CD4-positive, CD25-positive, alpha-beta regulatory T cell (primary cell): ENCODE results near the gene GPR78. TPM values are rescaled to one million over a fixed set of nuclear protein-coding genes. Genes with fewer than 3 reads are reported as not detected.

ENCODE experiments used
- ATAC-seq, 2 donors: fragments of 150-1000 bp; cut with Tn5 transposase; one replicate each; pipeline ENCODE4 v1.10.0; 2021; ENCODE audit warnings: low read depth in 2 of 2, moderate number of reproducible peaks in 2 of 2, moderate library complexity in 1 of 2
- DNase-seq, 3 donors: peaks; one replicate each; pipeline versions ENCODE4 v3.0.0 to v3.0.0-alpha.2; 2012 to 2022; ENCODE audit warnings: mixed read lengths in 1 of 3
- H3K27ac ChIP-seq: one replicate; pipeline ENCODE4 v1.7.0; 2013; ENCODE audit warnings: mild to moderate bottlenecking, low read length; ENCODE audit not compliant: insufficient read depth, poor library complexity, severe bottlenecking
- H3K27me3 ChIP-seq: one replicate; pipeline ENCODE4 v1.7.0; 2013; ENCODE audit warnings: low read length; ENCODE audit not compliant: control insufficient read depth, insufficient read depth
- H3K36me3 ChIP-seq: one replicate; pipeline ENCODE4 v1.7.0; 2013; ENCODE audit warnings: mild to moderate bottlenecking, low read length, moderate library complexity; ENCODE audit not compliant: control insufficient read depth, insufficient read depth
- H3K4me1 ChIP-seq: 2 replicates; pipeline ENCODE4 v1.7.0; 2013; ENCODE audit warnings: mild to moderate bottlenecking, low read length; ENCODE audit not compliant: insufficient read depth, control insufficient read depth, poor library complexity, severe bottlenecking
- H3K4me3 ChIP-seq: one replicate; pipeline ENCODE4 v1.7.0; 2013; ENCODE audit warnings: low read depth, mild to moderate bottlenecking, low read length, moderate library complexity
- H3K9me3 ChIP-seq, 2 experiments: 1 replicate in 1 of 2; 2 replicates in 1 of 2; pipeline ENCODE4 v1.7.0; 2013; ENCODE audit warnings: low read length in 2 of 2, mild to moderate bottlenecking in 1 of 2, moderate library complexity in 1 of 2; ENCODE audit not compliant: control insufficient read depth in 2 of 2
- H3K27ac Mint-ChIP-seq, 3 donors: one replicate each; pipeline ENCODE4 v1.8.0; 2020 to 2022; ENCODE audit warnings: mild to moderate bottlenecking in 3 of 3, mixed read lengths in 3 of 3, moderate library complexity in 2 of 3
- H3K27me3 Mint-ChIP-seq: one replicate; pipeline ENCODE4 v1.8.0; 2022; ENCODE audit warnings: mild to moderate bottlenecking, mixed read lengths
- H3K36me3 Mint-ChIP-seq: one replicate; pipeline ENCODE4 v1.8.0; 2020; ENCODE audit warnings: mixed read lengths
- H3K4me1 Mint-ChIP-seq, 4 donors: one replicate each; pipeline ENCODE4 v1.8.0; 2020 to 2022; ENCODE audit warnings: mixed read lengths in 4 of 4, mild to moderate bottlenecking in 1 of 4
- H3K4me3 Mint-ChIP-seq, 4 donors: one replicate each; pipeline ENCODE4 v1.8.0; 2020 to 2022; ENCODE audit warnings: mild to moderate bottlenecking in 4 of 4, mixed read lengths in 4 of 4, moderate library complexity in 3 of 4
- H3K9me3 Mint-ChIP-seq, 7 donors: one replicate each; pipeline ENCODE4 v1.8.0; 2020 to 2022; ENCODE audit warnings: mixed read lengths in 7 of 7, mild to moderate bottlenecking in 3 of 7, moderate library complexity in 2 of 7
- polyA plus RNA-seq, 4 donors: library from polyadenylated mRNA; unstranded; fragments of 300-500 nt; fragmentation: Illumina TruSeq; gene quantifications; one replicate each; pipeline ENCODE4 v1.2.3, GENCODE V29; 2021
- total RNA-seq: library from RNA; stranded (reverse); gene quantifications from one replicate; pipeline ENCODE4 v1.2.3, GENCODE V29; 2022

Gene GPR78
- total and polyA plus RNA-seq, 5 donors from 2014 or later: not detected

DNA sequence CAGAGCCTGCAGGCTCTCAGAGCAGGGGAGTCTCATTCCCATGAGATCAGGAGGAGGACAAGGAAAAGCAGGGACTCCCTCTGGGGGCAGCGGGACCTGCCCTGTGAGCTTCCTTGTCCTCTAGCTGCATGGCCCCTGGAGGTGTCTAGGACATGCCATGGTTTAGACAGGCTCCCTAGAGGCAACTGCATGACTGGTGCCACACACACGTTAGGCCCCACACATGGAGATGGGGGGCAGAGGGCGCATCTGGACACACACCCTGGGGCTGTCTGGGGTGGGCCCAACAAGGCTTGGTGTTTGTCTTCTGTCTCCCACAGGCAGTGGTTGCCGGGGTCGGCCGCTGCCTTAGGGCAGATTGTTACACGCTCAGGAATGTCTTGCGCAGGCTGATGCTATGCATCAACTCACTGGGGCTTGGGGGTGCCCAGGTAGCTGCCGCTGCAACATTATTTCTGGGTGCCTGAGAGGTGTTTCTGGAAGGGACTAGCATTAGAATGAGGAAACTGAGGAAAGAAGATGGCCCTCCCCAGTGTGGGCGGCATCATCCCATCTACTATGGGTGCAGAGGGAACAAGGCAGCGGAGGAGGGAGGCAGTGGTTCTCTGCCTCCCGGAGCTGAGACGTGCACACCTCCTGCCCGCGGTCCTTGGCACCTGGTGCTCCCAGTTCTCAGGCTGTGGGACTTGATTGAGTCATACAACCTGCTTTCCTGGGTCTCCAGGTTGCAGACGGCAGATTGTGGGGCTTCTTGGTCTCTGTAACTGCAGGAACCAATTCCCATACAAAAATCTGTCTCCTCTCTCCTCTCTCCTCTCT is 32.1 kb upstream of the GPR78 start:
- Histone ChIP-seq H3K4me1 (no peaks in the 10 kb centered on the region), H3K9me3 (no peaks in the 10 kb centered on the region), H3K36me3 (no peaks in the 10 kb centered on the region), H3K27ac (no peak overlapping the region), H3K27me3 (no peaks in the 10 kb centered on the region), H3K4me3 (no peak overlapping the region)
- H3K4me1 Mint-ChIP-seq: no peaks in the 10 kb centered on the region
- no peak overlapping the region for H3K27ac Mint-ChIP-seq
- H3K27me3 Mint-ChIP-seq: peaks cover 4% of the 10 kb centered on the region
- no peak for DNase-seq
- no peak for ATAC-seq
- no peaks in the 10 kb centered on the region for H3K36me3 Mint-ChIP-seq
- H3K9me3 Mint-ChIP-seq: peaks cover 0 to 1% (median 0%) of the 10 kb centered on the region in 7 donors
- H3K4me3 Mint-ChIP-seq: no peak overlapping the region

DNA sequence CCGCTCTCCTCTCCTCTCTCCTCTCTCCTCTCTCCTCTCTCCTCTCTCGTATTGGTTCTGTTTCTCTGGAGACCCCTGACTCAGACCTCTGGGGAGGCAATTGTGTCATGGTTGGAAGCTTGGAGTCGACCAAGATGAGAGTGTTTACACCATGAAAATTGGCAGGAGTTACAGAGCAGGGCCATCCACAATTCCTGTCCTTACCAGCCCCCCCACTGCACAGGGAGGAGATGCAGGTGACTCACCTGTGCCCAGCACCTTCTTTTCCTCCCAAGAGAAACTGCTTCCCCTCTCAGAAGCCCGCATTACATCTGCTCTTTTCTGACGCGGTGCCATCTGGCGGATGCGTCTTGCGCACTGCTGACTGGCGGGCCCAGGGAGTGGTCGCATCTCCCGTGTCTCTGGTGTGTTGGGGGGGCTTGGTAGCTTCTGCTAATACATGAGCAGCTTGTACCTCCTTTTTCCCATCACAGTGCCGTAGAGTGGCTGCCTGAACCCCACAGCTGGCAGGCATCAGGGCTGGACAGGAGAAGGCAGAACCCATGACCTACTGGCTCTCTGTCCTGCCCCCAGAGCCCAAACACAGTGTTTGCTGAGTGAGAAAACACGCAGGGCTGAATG is 31.4 kb upstream of the GPR78 start:
- H3K36me3 Mint-ChIP-seq: no peaks in the 10 kb centered on the region
- peaks cover 0 to 1% (median 0%) of the 10 kb centered on the region in 7 donors for H3K9me3 Mint-ChIP-seq
- Histone ChIP-seq H3K27me3 (no peaks in the 10 kb centered on the region), H3K36me3 (no peaks in the 10 kb centered on the region), H3K9me3 (no peaks in the 10 kb centered on the region), H3K4me3 (no peak overlapping the region), H3K4me1 (no peaks in the 10 kb centered on the region), H3K27ac (no peak overlapping the region)
- no peaks in the 10 kb centered on the region for H3K4me1 Mint-ChIP-seq
- peaks cover 8% of the 10 kb centered on the region for H3K27me3 Mint-ChIP-seq
- ATAC-seq (no peak), DNase-seq (no peak)
- H3K27ac Mint-ChIP-seq: no peak overlapping the region
- no peak overlapping the region for H3K4me3 Mint-ChIP-seq

DNA sequence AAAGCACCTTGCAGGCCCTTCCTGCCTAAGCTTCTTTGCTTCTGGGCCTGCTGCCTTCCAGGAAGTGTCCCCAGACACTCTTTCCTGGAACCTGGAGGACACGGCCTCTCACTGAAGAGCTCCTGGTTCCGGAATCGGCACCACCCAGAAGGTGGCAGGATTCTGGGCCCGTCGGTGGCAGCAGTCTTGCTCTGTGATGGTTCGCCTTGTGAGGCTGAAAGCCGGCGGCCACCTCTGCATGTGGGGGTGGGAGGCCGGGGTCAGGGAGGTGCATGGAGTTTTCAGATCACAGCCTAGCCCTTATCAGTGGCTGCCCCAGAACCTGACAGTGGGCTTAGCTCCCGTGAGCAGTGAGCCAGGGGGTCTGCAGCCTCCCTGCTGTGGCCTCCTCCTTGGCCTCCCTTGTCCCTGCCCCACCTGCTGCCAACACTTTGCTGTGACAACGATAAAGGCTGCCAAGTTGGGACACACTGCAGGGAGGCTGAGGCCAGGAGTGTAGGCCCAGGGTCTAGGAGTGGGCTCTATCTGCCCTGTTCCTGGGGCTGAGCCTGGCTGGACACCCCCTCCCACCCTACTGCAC is 30.8 kb upstream of the GPR78 start:
- no peak overlapping the region for H3K4me3 ChIP-seq
- Mint-ChIP-seq H3K4me3 (no peak overlapping the region), H3K27me3 (peaks cover 8% of the 10 kb centered on the region), H3K36me3 (no peaks in the 10 kb centered on the region), H3K9me3 (peaks cover 0 to 1% (median 0%) of the 10 kb centered on the region in 7 donors), H3K27ac (no peak overlapping the region), H3K4me1 (no peaks in the 10 kb centered on the region)
- no peak overlapping the region for H3K27ac ChIP-seq
- H3K9me3 ChIP-seq: no peaks in the 10 kb centered on the region
- no peaks in the 10 kb centered on the region for H3K4me1 ChIP-seq
- ATAC-seq (no peak), DNase-seq (no peak)
- H3K36me3 ChIP-seq: no peaks in the 10 kb centered on the region
- H3K27me3 ChIP-seq: no peaks in the 10 kb centered on the region

GRCh38 chr4:8550691-8551090 is 29.5 kb upstream of the GPR78 start:
- H3K4me3 ChIP-seq: no peak overlapping the region
- Mint-ChIP-seq H3K9me3 (peaks cover 0 to 1% (median 0%) of the 10 kb centered on the region in 7 donors), H3K27ac (no peak overlapping the region), H3K4me1 (no peaks in the 10 kb centered on the region), H3K36me3 (no peaks in the 10 kb centered on the region), H3K4me3 (no peak overlapping the region), H3K27me3 (peaks cover 4% of the 10 kb centered on the region)
- no peak overlapping the region for H3K27ac ChIP-seq
- H3K4me1 ChIP-seq: no peaks in the 10 kb centered on the region
- DNase-seq (no peak), ATAC-seq (no peak)
- H3K36me3 ChIP-seq: no peaks in the 10 kb centered on the region
- no peaks in the 10 kb centered on the region for H3K27me3 ChIP-seq
- no peaks in the 10 kb centered on the region for H3K9me3 ChIP-seq

GRCh38 chr4:8552024-8552423 is 28.2 kb upstream of the GPR78 start:
- Mint-ChIP-seq H3K4me1 (no peaks in the 10 kb centered on the region), H3K27me3 (peaks cover 4% of the 10 kb centered on the region), H3K4me3 (no peak overlapping the region), H3K9me3 (no peaks in the 10 kb centered on the region), H3K36me3 (no peaks in the 10 kb centered on the region), H3K27ac (no peak overlapping the region)
- H3K27me3 ChIP-seq: no peaks in the 10 kb centered on the region
- DNase-seq: no peak
- no peaks in the 10 kb centered on the region for H3K4me1 ChIP-seq
- no peak for ATAC-seq
- no peaks in the 10 kb centered on the region for H3K36me3 ChIP-seq
- no peak overlapping the region for H3K27ac ChIP-seq
- no peak overlapping the region for H3K4me3 ChIP-seq
- no peaks in the 10 kb centered on the region for H3K9me3 ChIP-seq

DNA sequence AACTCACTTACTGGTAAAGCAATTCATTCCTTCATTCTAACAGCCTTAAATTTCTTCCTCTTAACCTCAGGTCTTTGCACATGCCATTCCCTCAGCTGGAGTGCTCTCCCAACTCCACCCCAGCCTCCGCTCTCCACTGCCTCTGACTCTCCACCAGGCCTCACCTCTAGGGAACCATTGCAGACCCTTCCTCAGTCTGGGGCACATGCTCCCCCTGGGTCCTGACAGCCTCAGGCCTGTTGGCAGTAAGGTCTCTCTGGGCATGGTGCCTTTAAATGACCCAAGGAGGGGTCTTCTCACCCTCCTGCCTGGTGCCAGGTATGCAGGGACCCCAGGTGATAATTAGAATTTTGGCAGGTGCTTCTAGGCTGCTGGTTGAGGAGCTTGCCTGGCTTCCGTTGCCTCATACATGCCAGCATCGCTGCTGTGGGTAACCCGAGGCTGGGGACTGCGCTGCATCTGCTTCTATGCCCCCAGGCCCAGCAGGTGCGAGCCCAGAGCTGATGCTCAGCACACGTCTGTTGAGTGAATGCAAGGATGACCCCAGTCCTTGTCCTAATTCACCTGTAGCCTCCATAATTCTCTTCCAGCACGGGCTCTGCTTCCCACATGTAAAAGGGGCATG is 27.5 kb upstream of the GPR78 start:
- Histone ChIP-seq H3K4me3 (no peak overlapping the region), H3K27ac (no peak overlapping the region), H3K9me3 (no peaks in the 10 kb centered on the region), H3K27me3 (no peaks in the 10 kb centered on the region), H3K4me1 (no peaks in the 10 kb centered on the region), H3K36me3 (no peaks in the 10 kb centered on the region)
- H3K27ac Mint-ChIP-seq: no peak overlapping the region
- H3K36me3 Mint-ChIP-seq: no peaks in the 10 kb centered on the region
- no peaks in the 10 kb centered on the region for H3K9me3 Mint-ChIP-seq
- H3K4me3 Mint-ChIP-seq: no peak overlapping the region
- DNase-seq (no peak), ATAC-seq (no peak)
- H3K27me3 Mint-ChIP-seq: peaks cover 4% of the 10 kb centered on the region
- no peaks in the 10 kb centered on the region for H3K4me1 Mint-ChIP-seq

DNA sequence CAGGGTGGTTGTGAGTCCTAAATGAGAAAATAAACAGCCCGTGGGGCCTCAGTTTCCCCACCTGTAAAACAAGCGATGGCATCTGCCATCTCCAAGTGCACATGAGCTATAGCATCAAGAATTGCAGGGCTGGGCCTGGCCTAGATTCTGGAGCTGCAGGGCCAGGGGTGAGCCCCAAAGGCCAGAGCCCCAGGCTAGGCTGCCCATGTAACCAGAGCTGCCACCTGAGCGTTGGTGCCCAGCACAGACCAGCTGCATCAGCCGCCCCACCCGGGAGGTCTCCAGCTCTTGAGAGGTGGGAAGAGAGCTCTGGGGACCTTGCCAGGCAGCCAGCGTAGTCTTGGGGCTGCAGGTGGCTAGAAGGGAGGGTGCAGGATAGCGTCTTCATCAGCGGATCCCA is 27.0 kb upstream of the GPR78 start:
- H3K9me3 Mint-ChIP-seq: no peaks in the 10 kb centered on the region
- H3K9me3 ChIP-seq: no peaks in the 10 kb centered on the region
- no peaks in the 10 kb centered on the region for H3K36me3 Mint-ChIP-seq
- no peak overlapping the region for H3K27ac ChIP-seq
- no peaks in the 10 kb centered on the region for H3K4me1 Mint-ChIP-seq
- no peak overlapping the region for H3K4me3 Mint-ChIP-seq
- no peak overlapping the region for H3K4me3 ChIP-seq
- no peaks in the 10 kb centered on the region for H3K36me3 ChIP-seq
- ATAC-seq (no peak), DNase-seq (no peak)
- H3K27me3 ChIP-seq: no peaks in the 10 kb centered on the region
- H3K27me3 Mint-ChIP-seq: peaks cover 4% of the 10 kb centered on the region
- H3K27ac Mint-ChIP-seq: no peak overlapping the region
- no peaks in the 10 kb centered on the region for H3K4me1 ChIP-seq
